ENCODE measurements around the gene KRTAP20-1. TPM values are rescaled to one million over a fixed set of nuclear protein-coding genes. Genes with fewer than 3 reads are reported as not detected.
A peak's percentile ranks its signal among the peaks of the same experiment; 100 is the strongest.

Gene KRTAP20-1, protein sequence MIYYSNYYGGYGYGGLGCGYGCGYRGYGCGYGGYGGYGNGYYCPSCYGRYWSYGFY
- polyA plus RNA-seq (ENCODE audit: insufficient read length in 12 of 12): not detected
- long read RNA-seq, donor 1: 0 reads
- long read RNA-seq, donor 2: 0 reads
- long read RNA-seq, donor 3: 0 reads
- long read RNA-seq, donor 4: 0 reads
- long read RNA-seq, donor 5: 0 reads
- long read RNA-seq, donor 6: 0 reads
- long read RNA-seq, donor 7: 0 reads
- long read RNA-seq, donor 8: 0 reads
- long read RNA-seq, donor 9: 0 reads
- long read RNA-seq, donor 10: 0 reads
- long read RNA-seq, donor 11: 0 reads

DNA sequence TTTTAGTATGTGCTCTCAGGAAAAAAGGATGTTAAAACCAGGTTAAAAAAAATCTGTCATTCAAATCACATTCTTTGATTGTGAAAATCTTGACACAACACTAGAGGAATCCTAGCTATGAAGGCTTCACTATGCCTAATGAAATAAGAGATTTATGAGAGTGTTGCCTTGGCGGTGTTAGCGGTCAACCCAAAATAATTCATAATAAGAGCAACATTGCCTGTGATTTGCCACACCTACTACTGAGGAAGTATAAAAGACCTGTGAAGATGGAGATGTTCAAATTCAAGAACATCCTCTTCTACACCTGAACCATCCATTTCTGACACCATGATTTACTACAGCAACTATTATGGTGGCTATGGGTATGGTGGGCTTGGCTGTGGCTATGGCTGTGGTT lies at the start of gene KRTAP20-1:
Gene KRTAP20-1, plus strand, starts transcription at position 301 of the 400 bp plus-strand sequence. Its CDS starts 30 bp downstream, at position 331.
- no peak for DNase-seq

DNA sequence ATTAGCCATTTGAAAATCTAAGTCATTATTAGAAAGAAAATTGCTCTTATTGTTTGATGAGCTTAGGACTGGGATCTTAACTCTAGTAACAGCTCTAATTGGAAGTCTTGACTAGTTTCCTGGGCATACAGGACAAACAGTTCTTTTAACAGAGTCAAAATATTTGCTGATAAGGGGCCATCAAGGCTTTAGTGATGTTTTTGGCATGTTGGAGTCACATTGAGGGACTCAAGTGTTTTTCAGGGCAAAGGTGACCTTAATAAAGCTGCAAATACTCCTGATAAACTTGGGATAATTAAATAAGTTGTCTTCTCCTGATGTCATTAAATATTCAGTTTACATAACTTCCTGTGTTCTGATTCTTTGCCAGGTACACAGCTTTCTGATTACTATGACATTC lies 48.6 kb upstream of the KRTAP20-1 start:
- no peak for DNase-seq

DNA sequence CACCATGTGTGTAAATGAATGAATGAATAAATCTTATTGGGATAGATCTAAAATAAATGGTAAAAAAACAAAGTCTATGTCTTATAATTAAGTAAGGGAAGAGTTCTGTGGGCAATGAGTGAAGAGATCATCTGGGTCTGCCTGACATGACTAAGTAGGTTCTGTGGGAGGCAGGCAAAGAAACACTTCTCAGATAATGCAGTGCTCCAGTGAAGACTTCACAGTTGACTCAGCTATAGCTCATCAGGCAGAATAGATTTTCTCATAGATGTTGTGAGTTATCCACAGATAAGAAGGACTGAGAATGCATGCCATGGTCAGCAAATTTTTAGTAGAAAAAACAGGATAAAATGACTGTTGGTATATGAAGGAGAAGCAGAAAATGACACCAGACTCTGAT lies 38.5 kb upstream of the KRTAP20-1 start:
- DNase-seq: no peak

DNA sequence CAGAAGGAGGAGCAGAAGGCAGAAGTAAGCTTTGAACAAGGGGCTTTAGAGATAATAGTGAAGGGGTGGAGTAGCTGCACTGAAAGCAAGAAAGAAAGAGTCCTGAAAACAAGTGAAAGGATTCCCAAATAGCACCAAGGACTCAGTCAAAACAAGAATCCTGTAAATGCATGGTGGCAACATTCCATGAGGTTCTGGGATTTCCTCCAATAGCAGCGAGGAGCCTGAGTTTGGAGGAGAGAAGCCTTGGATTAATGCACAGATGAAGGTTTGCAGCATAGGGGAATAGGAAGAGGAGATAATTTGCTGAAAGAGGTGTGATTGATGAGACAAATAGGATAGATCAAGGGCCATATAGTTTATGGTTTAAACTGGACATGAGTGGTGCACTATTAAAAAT lies 36.9 kb upstream of the KRTAP20-1 start:
- peak; percentile 43 for DNase-seq

DNA sequence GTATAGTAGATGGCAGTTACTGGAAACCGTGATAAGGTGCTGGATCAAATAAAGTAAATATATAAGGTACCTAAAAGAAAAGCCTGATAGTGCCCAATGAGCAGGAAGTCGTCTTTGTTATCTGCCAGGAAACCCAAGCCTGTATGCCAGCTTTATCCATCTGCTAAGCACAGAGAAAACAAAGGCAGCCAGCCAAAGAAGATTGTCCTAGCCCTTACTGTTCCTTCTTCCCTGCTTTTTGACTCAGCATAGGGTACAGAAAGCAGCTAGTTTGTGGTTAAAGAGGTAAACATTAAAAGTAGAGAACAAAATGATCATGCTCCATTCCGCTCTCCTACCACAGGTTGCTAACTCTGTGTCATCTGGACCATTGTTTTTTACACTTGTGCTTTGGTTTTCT lies 36.1 kb upstream of the KRTAP20-1 start:
- no peak for DNase-seq

DNA sequence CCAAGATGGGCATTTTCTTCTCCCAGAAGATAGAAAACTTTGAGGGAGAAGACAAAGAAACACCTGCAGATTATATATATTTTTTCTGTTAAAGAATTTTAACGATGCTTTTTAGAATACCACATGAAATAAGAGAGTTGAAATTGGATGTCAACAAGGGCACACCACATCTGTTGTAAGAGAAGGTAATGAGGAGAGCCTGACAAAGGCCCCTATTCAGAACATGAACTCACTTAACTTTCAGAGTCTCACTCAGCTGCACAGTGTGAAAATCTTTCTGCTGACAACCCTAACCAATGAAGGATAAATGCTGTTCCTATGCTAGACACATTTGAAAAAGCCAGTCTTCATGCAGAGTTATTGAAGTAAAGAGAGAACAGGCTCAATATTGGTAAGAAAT lies 33.4 kb upstream of the KRTAP20-1 start:
- DNase-seq: no peak

DNA sequence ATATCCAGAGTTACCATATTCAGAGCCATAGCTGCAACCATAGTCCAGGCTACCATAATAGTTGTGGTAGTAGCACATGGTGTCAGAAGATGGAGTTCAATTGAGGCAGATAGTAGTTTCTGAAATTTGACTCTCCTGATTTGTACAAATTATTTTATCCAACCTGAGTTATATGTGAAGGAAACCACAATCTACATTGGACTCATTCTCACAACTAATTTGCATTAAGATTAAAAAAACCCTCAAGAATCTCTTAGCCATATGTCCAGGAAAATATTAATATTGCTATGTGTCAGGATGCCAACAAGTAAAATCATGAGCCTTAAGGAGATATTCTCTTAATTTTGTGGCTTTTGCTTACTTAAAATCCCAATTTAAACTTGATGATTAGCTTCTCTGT lies 25.9 kb upstream of the KRTAP20-1 start, which contains the start of gene KRTAP22-2:
Gene KRTAP22-2, minus strand, starts transcription at position 101 of the 400 bp plus-strand sequence.
- DNase-seq: no peak

DNA sequence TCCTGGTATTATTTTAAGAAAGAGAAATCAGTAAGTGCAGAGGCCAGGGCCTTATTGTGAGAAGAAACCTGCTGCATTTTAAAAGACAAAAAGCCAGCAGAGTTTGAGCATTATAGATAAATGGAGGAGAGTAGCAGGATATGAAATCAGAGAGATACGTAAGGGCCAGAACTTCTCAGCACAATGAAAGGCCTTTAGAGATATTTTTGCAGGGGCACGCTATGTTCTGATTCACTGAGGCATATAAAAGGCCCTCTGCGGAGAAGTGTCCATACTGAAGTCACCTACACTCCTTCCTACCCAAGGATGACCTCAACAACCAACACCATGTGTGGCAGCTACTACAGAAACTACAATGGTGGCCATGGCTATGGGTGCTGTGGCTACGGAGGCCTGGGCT lies 24.1 kb upstream of the KRTAP20-1 start, which contains the start of gene KRTAP6-3:
Gene KRTAP6-3, plus strand, starts transcription at position 301 of the 400 bp plus-strand sequence. Its CDS starts 6 bp downstream, at position 307.
- DNase-seq: no peak

DNA sequence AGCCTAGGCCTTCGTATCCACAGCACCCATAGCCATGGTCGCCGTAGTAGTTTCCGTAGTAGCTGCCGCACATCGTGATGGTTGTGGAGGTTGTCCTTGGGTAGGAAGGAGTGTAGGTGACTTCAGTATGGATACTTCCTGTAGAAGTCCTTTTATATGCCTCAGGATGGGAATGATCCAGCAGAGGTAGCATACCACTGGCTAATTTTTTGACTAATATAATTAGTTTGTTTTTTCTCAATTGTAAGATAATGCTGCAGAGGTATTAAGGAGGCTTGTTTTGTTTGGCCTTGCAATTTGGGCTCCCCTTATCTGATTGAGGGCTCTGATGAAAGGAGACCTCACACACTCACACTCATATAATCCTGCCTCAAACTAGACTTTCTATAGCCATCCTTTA lies 17.4 kb upstream of the KRTAP20-1 start, which contains the start of gene KRTAP6-2:
Gene KRTAP6-2, minus strand, starts transcription at position 101 of the 400 bp plus-strand sequence. Its CDS starts 28 bp downstream, at position 73.
- no peak for DNase-seq

DNA sequence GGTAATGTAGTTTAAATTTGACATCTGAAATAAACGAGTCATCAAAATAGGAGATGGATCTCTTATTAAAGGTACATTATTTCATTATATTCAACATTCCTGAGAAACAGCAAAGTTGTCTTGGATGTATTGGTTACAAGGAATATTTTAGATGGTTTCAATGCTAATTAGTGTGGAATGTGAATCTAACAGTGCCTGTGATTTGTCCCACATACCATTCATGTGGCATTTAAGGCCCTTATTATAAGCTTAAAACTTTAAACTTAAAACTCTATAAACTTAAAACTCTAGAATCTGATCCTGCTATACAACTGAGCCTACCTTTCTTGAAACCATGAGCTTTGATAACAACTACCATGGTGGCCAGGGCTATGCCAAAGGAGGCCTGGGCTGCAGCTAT lies 15.4 kb upstream of the KRTAP20-1 start, which contains the start of gene KRTAP22-1:
Gene KRTAP22-1, plus strand, starts transcription at position 301 of the 400 bp plus-strand sequence.
- DNase-seq: no peak

DNA sequence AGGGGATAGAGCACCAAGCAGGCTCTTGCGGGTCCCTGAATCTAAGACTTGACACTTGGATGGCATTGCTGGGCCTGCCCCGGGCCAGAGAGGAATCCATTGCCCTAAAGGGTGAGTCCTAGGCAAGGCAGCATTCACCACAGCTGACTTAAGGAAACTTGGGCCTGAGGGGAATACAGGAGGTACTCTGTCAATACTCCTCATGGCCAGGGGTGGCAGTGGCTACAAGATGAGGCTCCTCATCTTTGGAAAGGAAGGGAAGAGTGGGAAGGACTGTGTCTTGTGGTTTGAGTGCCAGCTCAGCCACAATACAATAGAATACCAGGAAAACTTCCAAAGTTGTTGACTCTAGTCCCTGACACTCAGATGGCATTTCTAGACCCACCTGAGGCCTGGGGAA lies 10.3 kb upstream of the KRTAP20-1 start:
- DNase-seq: no peak

DNA sequence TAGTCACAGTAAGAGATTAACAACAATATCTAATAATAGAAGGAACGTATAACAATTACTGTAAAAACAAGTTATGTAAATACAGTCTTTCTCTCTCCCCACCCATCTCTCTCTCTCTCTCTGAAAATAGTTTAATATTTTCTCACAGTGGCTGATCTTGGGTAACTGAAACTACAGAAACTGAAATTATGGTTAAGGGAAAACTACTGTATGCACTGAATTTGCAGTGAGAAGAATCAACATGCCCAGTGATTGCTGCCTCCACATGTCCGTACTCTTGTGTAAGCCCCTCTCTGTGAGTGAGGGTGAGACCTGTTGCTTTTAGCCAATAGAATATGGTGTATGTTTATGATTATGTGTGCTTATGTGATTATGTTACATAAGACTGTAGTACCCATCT lies 4.1 kb upstream of the KRTAP20-1 start:
- DNase-seq: no peak

DNA sequence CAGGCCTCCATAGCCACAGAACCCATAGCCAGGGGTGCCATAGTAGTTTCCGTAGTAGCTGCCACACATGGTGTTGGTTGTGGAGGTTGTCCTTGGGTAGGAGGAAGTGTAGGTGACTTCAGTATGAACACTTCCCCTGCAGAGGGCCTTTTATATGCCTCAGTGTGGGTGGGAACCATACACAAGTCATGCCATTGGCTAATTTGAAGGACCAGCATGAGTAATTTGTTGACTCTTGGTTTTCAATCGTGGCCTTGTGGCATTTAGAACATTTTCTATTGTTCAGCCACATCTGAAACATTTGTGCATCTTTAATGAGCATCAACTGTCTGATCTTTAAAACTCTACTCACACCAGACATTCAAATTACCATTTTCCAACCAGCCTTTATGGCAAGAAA lies 2.4 kb upstream of the KRTAP20-1 start, which contains the start of gene KRTAP6-1:
Gene KRTAP6-1, minus strand, starts transcription at position 95 of the 400 bp plus-strand sequence. Its CDS starts 26 bp downstream, at position 69.
- no peak for DNase-seq

DNA sequence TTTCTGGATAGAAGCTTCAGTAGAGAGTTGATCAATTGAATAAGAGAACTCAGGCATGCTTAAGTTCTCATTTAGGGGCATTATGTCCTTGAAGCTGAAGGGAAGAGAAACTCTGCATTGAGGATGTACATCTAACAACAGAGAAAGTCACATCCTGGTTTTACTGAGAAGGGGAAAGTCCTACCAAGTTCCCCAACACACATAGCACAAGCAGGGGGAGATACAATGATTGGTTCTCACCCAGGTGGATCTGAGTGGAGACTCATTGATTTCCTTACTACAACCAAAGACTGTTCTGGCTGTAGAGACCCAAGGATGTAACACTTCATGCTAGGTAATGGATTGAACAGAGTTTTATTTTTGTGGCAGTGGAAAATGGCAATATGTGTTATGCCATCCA lies 1.0 kb upstream of the KRTAP20-1 start:
- DNase-seq: no peak

DNA sequence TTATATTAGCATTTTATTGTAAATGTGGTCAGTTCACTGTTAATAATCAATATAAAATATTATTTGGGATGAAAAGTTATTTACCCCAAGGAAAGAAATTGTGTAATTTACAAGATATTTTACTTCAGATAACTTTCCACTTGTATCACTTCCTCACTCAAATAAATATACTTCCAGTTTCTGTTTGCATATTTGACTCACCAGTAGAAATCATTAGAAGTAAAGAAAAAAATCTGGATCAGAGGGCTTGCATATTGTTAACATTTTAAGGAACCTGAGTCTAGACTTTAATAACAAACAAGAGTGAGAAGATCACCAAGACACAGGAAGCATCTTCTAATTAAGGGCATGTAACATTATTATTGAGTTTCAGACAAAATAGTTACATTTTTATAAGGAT lies 3.9 kb downstream of the KRTAP20-1 start:
- no peak for DNase-seq

DNA sequence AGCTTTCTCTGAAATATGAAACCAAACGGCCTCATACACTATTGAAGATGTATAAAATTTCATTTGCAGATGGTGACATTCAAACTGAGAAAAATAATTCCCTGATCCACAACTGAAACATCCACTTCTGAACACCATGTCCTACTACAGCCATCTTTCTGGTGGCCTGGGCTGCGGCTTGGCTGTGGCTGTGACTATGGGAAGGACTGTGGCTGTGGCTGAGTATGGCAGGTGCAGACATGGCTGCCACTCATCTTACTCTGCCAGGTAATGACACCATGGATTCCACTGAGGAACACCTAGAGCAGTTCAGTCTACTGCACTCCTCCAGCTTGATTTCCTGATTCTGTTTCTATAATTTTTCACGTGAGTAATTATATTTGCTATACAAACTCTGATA lies 4.3 kb downstream of the KRTAP20-1 start, which contains the start of gene KRTAP20-4:
Gene KRTAP20-4, plus strand, starts transcription at position 106 of the 400 bp plus-strand sequence.
- no peak for DNase-seq

DNA sequence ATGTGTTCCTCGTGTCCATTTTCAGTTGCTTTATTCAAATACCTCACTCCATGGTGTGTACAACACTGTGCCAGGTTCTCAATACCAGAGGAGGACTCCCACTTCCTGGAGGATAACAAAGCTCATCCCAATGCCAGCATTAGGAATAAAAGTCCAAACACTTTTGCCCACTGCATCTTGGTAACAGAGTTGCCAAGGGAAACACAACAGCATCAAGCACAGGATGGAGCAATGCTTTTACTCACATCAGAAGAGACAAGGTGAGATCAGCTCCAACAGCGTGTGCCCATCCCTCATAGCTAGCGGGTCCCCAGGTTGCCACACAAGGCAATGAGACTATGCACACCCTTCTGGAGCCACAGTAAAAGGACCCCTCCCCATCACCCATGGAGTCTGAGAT lies 7.1 kb downstream of the KRTAP20-1 start:
- no peak for DNase-seq

DNA sequence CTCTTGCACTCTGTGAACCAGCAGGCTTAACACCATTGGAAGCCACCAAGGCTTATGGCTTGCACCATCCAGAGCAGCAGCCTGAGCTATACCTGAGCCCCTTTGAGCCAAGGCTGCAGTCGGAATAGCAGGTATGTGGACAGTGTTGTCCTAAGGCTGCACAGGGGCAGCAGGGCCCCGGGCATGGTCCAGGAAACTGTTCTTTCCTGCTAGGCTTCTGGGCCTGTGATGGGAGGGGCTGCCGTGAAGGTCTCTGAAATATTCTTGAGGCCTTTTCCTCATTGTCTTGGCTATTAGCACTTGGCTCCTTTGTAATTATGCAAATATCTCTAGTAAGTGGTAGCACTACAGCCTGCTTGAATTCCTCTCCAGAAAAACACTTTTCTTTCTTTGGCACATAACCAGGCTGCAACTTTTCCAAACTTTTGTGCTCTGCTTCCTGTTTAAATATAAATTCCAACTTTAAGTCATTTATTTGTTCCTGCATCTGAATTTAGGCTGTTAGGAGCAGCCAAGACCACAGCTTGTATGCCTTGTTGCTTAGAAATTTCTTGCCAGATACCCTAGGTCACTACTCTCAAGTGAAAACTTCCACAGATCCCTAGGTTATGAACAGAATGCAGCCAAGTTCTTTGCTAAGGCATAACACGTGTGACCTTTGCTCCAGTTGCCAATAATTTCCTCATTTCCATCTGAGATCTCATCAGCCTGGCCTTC lies 9.4 kb downstream of the KRTAP20-1 start:
- peak; percentile 22 for DNase-seq

DNA sequence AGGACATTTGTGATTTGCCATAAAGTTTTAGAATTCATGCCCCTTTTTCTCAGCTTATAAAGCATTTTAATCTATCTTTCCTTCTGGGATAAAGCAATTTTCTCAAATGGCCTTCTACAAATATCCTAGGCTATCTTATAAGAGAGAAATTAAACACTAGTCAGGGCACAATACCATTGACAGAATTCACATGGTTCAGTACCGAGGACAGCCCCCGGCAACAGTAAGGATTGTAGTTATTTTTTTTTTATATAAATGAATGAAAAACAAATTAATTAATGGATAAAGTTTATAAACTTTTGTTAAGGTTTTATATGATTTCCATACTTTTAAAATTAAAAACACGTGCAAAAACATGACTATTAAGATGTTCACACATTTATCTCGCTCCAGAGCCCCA lies 11.9 kb downstream of the KRTAP20-1 start:
- no peak for DNase-seq

DNA sequence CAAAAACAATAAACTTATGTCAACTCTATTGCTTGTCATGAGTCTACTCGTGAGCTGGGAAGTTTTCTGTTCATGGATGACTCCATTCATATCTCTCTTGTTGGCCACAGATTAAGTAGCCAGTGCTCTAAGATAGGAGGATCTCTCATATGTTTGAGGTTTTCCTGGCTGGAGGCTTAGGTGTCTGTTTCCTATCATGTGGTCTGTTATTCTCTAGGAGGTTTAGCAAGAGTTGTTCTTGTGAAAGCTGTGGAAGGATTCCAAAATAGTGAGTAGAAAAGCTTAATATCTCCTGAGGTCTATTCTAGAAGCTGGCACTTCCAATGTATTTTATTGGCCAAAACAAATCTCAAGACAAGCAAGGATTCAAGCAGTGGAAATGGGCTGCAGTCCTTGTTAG lies 13.0 kb downstream of the KRTAP20-1 start:
- DNase-seq: peak; percentile 0

DNA sequence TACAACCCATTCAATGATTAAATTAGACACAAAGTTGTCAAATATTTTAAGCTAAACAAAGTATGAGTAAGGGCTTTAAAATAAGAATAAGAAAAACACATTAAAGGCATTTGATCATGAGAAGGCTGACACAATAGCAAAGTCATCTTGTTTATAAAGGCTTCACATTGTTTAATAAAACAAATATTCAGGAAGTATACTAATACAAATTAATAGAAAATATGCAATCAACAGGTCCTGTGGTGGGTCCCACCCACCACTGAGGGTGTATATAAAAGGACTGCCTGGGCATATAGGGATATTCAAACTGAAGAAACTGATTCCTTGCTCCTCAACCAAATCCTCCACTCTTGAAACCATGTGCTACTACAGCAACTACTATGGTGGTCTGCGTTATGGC lies 18.7 kb downstream of the KRTAP20-1 start, which contains the start of gene KRTAP20-2:
Gene KRTAP20-2, plus strand, starts transcription at position 301 of the 400 bp plus-strand sequence. Its CDS starts 58 bp downstream, at position 359.
- no peak for DNase-seq

DNA sequence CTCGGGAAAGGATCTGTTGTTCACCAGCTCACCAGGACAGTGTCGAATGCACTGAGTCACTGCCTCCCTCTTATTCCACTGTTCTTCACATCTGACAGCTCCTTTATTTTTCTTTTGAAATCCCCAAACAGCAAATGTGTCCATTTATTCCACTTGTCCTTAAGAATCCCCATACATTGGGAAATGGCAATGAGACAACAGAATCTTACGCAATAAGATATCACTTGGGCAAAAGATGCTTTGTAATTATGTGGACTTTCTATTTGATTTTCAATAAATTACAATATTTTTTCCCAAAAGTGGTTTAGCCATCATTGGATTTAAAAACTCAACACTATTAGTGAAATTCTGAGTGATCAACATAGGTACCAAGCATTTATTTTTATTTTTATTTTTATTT lies 22.5 kb downstream of the KRTAP20-1 start:
- no peak for DNase-seq

DNA sequence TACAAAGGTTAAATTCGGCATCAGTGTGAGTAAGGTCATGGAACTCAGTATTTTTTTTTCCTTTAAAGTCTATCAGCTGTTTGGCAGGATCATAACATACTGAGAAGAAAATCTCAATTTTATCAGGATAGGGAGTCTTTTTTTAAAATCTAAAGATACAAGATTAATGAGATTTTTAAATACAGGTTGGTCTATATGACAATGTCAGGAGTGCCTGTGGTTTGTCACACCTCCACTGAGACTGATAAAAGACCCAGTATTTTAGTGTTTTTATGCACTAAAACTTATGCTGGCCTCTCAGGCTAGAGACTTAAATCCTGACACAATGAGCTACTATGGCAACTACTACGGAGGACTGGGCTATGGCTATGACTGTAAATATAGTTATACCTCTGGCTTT lies 26.3 kb downstream of the KRTAP20-1 start, which contains the start of gene KRTAP20-3:
Gene KRTAP20-3, plus strand, starts transcription at position 301 of the 400 bp plus-strand sequence.
- no peak for DNase-seq

All from muscle of arm (tissue), 14 donors.